GM19395 (cell line): ENCODE measurements around the gene CAMTA2.
A peak's percentile ranks its signal among the peaks of the same experiment; 100 is the strongest.
"Not testable (repeated sequence)": the region's sequence is repeated elsewhere in the genome, so short reads cannot be mapped to it uniquely, and the experiment has no call there.

Experiments
- ATAC-seq: cut with Tn5 transposase; IDR thresholded peaks from one replicate; pipeline ENCODE4 v1.9.1; 2021; ENCODE audit warnings: mild to moderate bottlenecking, moderate library complexity; ENCODE audit not compliant: unreplicated experiment

Gene CAMTA2

GRCh38 chr17:4986951-4987766 is at the start of gene CAMTA2:
CAMTA2 (minus strand) TSS chr17:4987675; CDS start chr17:4986222, 1,453 bp downstream.
- ATAC-seq: peak; percentile 61

GRCh38 chr17:5035315-5035714 is 47.8 kb upstream of the CAMTA2 start, which contains the start of gene SLC52A1:
SLC52A1 (minus strand) TSS chr17:5035426; CDS start chr17:5034606, 820 bp downstream.
- ATAC-seq: no peak

GRCh38 chr17:5034651-5035050 is 47.2 kb upstream of the CAMTA2 start:
- no peak for ATAC-seq

- no peak for ATAC-seq
These were observed 46.6 kb upstream of the CAMTA2 start for GRCh38 chr17:5034063-5034462.

GRCh38 chr17:5033352-5034015 is 46.0 kb upstream of the CAMTA2 start:
- no peak for ATAC-seq

- no peak for ATAC-seq
These were observed 45.4 kb upstream of the CAMTA2 start for GRCh38 chr17:5032865-5033264.

- ATAC-seq: no peak
These were observed 44.0 kb upstream of the CAMTA2 start for GRCh38 chr17:5031365-5032082.

- ATAC-seq: not testable (repeated sequence)
These were observed 42.7 kb upstream of the CAMTA2 start for GRCh38 chr17:5030168-5030567.

GRCh38 chr17:5027916-5028315 is 40.4 kb upstream of the CAMTA2 start:
- ATAC-seq: no peak

- ATAC-seq: no peak
These were observed 39.8 kb upstream of the CAMTA2 start for GRCh38 chr17:5027299-5027698.

- ATAC-seq: no peak
These were observed 37.1 kb upstream of the CAMTA2 start for GRCh38 chr17:5024604-5025003.

- no peak for ATAC-seq
These were observed 36.2 kb upstream of the CAMTA2 start for GRCh38 chr17:5023588-5024147.

- ATAC-seq: no peak
These were observed 34.8 kb upstream of the CAMTA2 start for GRCh38 chr17:5022171-5022711.

GRCh38 chr17:5020502-5021023 is 33.1 kb upstream of the CAMTA2 start:
- ATAC-seq: no peak

GRCh38 chr17:5019475-5019956 is 32.0 kb upstream of the CAMTA2 start:
- ATAC-seq: no peak

- ATAC-seq: no peak
These were observed 26.9 kb upstream of the CAMTA2 start for GRCh38 chr17:5014357-5014756.

GRCh38 chr17:5011928-5012327 is 24.5 kb upstream of the CAMTA2 start:
- no peak for ATAC-seq

- ATAC-seq: no peak
These were observed 15.9 kb upstream of the CAMTA2 start for GRCh38 chr17:5003214-5003867.

GRCh38 chr17:5002121-5002788 is 14.8 kb upstream of the CAMTA2 start:
- ATAC-seq: no peak
